Frontal cortex (tissue), 4 donors: ENCODE measurements around the gene PHACTR3. TPM values are rescaled to one million over a fixed set of nuclear protein-coding genes. Genes with fewer than 3 reads are reported as not detected.

ENCODE experiments used
- DNase-seq, 2 donors: peaks; one replicate each; pipeline ENCODE4 v3.0.0; 2012; ENCODE audit warnings: low spot score in 2 of 2
- FAIRE-seq: peaks from 2 replicates; lab custom pipeline; 2012; peaks lifted over from hg19 to GRCh38; lab: Jason Lieb, UNC
- total RNA-seq: library from RNA; depleted of rRNA; stranded (reverse); fragments of >200 nt; gene quantifications from one replicate; pipeline ENCODE4 v1.2.3, GENCODE V29; 2014
- donor health status: control.
- donor health status: control.
- donor health status: control.

PHACTR3 gene
- total RNA-seq, 1 donor from 2014 or later: 40.8 TPM

GRCh38 chr20:59816146-59816738 is 211.9 kb downstream of the PHACTR3 start:
- DNase-seq (no peak), FAIRE-seq (no peak)

GRCh38 chr20:59817406-59817805 is 213.1 kb downstream of the PHACTR3 start:
- DNase-seq: no peak
- no peak for FAIRE-seq

GRCh38 chr20:59817846-59818615 is 213.7 kb downstream of the PHACTR3 start:
- FAIRE-seq (no peak), DNase-seq (no peak)

GRCh38 chr20:59818911-59819310 is 214.6 kb downstream of the PHACTR3 start:
- FAIRE-seq (no peak), DNase-seq (no peak)

GRCh38 chr20:59819496-59820203 is 215.3 kb downstream of the PHACTR3 start:
- FAIRE-seq (no peak), DNase-seq (no peak)

- DNase-seq (peak; percentile 61 to 73), FAIRE-seq (no peak)
These were observed 216.1 kb downstream of the PHACTR3 start for GRCh38 chr20:59820204-59821041.

- DNase-seq (no peak), FAIRE-seq (no peak)
These were observed 216.9 kb downstream of the PHACTR3 start for GRCh38 chr20:59821201-59821600.

- no peak for FAIRE-seq
- DNase-seq: no peak
These were observed 217.4 kb downstream of the PHACTR3 start for GRCh38 chr20:59821788-59822187.

GRCh38 chr20:59822291-59823029 is 218.1 kb downstream of the PHACTR3 start:
- FAIRE-seq: no peak

GRCh38 chr20:59823030-59823423 is 218.7 kb downstream of the PHACTR3 start:
- no peak for DNase-seq
- no peak for FAIRE-seq

More at GRCh38 chr20:59822291-59823029, 218.1 kb downstream of the PHACTR3 start:
- no peak for DNase-seq

GRCh38 chr20:59823491-59824259 is 219.3 kb downstream of the PHACTR3 start:
- no peak for DNase-seq
- no peak for FAIRE-seq

GRCh38 chr20:59824711-59825562 is 220.6 kb downstream of the PHACTR3 start:
- DNase-seq: no peak
- no peak for FAIRE-seq

GRCh38 chr20:59825563-59825920 is 221.2 kb downstream of the PHACTR3 start:
- FAIRE-seq (no peak), DNase-seq (no peak)

GRCh38 chr20:59825944-59826759 is 221.8 kb downstream of the PHACTR3 start:
- no peak for DNase-seq
- no peak for FAIRE-seq

- DNase-seq (no peak), FAIRE-seq (no peak)
These were observed 223.1 kb downstream of the PHACTR3 start for GRCh38 chr20:59827138-59828056.
